Measurements from ENCODE around the gene ZNF766.
A peak's percentile ranks its signal among the peaks of the same experiment; 100 is the strongest.
"Not testable (repeated sequence)": the region's sequence is repeated elsewhere in the genome, so short reads cannot be mapped to it uniquely, and the experiment has no call there.

The ZNF766 gene

GRCh38 chr19:52275988-52276387 is 6.6 kb downstream of the ZNF766 start:
- no peak for DNase-seq (ENCODE audit: low read depth in 2 of 2)

- no peak for DNase-seq (ENCODE audit: low read depth in 2 of 2)
These were observed 8.1 kb downstream of the ZNF766 start for GRCh38 chr19:52277471-52277870.

GRCh38 chr19:52286256-52286655 is 16.9 kb downstream of the ZNF766 start:
- no peak for DNase-seq (ENCODE audit: low read depth in 2 of 2)

- no peak for DNase-seq (ENCODE audit: low read depth in 2 of 2)
These were observed 22.4 kb downstream of the ZNF766 start for GRCh38 chr19:52291781-52292180.

GRCh38 chr19:52292946-52293345 is 23.6 kb downstream of the ZNF766 start:
- DNase-seq (ENCODE audit: low read depth in 2 of 2), result not testable (repeated sequence)

- no peak for DNase-seq (ENCODE audit: low read depth in 2 of 2)
These were observed 27.0 kb downstream of the ZNF766 start for GRCh38 chr19:52296400-52296772.

- DNase-seq (ENCODE audit: low read depth in 2 of 2), result peak; percentile 47 to 59
These were observed 27.6 kb downstream of the ZNF766 start, which contains the start of gene ZNF480 for GRCh38 chr19:52296773-52297600. ZNF480 (plus strand) TSS chr19:52297169; CDS start chr19:52300413, 3,244 bp downstream.

GRCh38 chr19:52297601-52298364 is 28.4 kb downstream of the ZNF766 start:
- no peak for DNase-seq (ENCODE audit: low read depth in 2 of 2)

- no peak for DNase-seq (ENCODE audit: low read depth in 2 of 2)
These were observed 37.9 kb downstream of the ZNF766 start for GRCh38 chr19:52307275-52307674.

- DNase-seq (ENCODE audit: low read depth in 2 of 2), result no peak
These were observed 53.0 kb downstream of the ZNF766 start for GRCh38 chr19:52322429-52322828.

- DNase-seq (ENCODE audit: low read depth in 2 of 2), result no peak
These were observed 62.4 kb downstream of the ZNF766 start for GRCh38 chr19:52331757-52332156.

GRCh38 chr19:52335768-52336116 is 66.4 kb downstream of the ZNF766 start:
- no peak for DNase-seq (ENCODE audit: low read depth in 2 of 2)

- DNase-seq (ENCODE audit: low read depth in 2 of 2), result peak; percentile 86 to 88
These were observed 66.9 kb downstream of the ZNF766 start, which contains the start of gene ZNF610 for GRCh38 chr19:52336117-52336790. ZNF610 (plus strand) TSS chr19:52336243; CDS start chr19:52349173, 12,930 bp downstream.

GRCh38 chr19:52336791-52337381 is 67.5 kb downstream of the ZNF766 start:
- DNase-seq (ENCODE audit: low read depth in 2 of 2), result no peak

- DNase-seq (ENCODE audit: low read depth in 2 of 2), result not testable (repeated sequence)
These were observed 69.6 kb downstream of the ZNF766 start for GRCh38 chr19:52339022-52339421.

- peak; percentile 24 to 28 for DNase-seq (ENCODE audit: low read depth in 2 of 2)
These were observed 74.2 kb downstream of the ZNF766 start for GRCh38 chr19:52343548-52343947.

- DNase-seq (ENCODE audit: low read depth in 2 of 2), result no peak
These were observed 75.8 kb downstream of the ZNF766 start for GRCh38 chr19:52345162-52345561.
